ENCODE data around the gene CCND1. TPM values are rescaled to one million over a fixed set of nuclear protein-coding genes. Genes with fewer than 3 reads are reported as not detected.

CCND1 gene
- total and polyA plus RNA-seq, 2 of the 8 experiments (the other 6 are each of a cell fraction or from before 2014, with no cell fraction given) = 64.5 to 170 TPM

GRCh38 chr11:69647390-69647748 lies 6.4 kb downstream of the CCND1 start (continued):
- TF ChIP-seq HDAC6 (IDR thresholded peaks at IDR 0.05; ENCODE audit: low read depth, low read length) (no peak), SP4 (IDR thresholded peaks at IDR 0.05; ENCODE audit: low read length) (no peak), JUN (IDR thresholded peaks at IDR 0.05; ENCODE audit: low read depth, low read length) (no peak), CHD1 (IDR thresholded peaks at IDR 0.05; ENCODE audit: low read depth, low read length) (no peak)
- TF ChIP-seq, protein P1, sequence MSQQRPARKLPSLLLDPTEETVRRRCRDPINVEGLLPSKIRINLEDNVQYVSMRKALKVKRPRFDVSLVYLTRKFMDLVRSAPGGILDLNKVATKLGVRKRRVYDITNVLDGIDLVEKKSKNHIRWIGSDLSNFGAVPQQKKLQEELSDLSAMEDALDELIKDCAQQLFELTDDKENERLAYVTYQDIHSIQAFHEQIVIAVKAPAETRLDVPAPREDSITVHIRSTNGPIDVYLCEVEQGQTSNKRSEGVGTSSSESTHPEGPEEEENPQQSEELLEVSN (IDR thresholded peaks at IDR 0.05) = no peak

All from H1 (cell line).